Dedifferentiated amniotic fluid mesenchymal stem cell (primary cell): ENCODE data around the gene LPP.
A peak's percentile ranks its signal among the peaks of the same experiment; 100 is the strongest.

Source experiments
- DNase-seq: peaks from one replicate; pipeline ENCODE4 v3.0.0-alpha.2; 2016; ENCODE audit errors: extremely low spot score

Gene LPP

DNA sequence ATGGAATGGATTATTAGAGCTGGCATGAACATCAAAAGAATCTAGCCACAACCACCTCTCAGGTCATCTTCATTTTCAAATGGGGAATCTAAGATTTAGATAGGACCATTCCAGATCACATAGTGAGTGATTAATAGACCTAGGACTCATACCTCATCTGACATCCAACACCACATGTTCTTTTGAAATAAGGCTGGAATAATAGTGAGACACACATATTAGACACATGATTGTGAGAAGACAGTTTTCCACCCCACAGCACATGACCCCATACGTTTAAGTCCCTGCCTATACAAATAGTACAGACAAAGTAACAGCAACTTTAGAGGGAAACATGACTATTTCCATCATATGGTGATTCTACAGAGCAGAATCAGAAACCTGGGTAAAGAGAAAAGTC, 673.1 kb downstream of the LPP start:
- DNase-seq, result no peak

DNA sequence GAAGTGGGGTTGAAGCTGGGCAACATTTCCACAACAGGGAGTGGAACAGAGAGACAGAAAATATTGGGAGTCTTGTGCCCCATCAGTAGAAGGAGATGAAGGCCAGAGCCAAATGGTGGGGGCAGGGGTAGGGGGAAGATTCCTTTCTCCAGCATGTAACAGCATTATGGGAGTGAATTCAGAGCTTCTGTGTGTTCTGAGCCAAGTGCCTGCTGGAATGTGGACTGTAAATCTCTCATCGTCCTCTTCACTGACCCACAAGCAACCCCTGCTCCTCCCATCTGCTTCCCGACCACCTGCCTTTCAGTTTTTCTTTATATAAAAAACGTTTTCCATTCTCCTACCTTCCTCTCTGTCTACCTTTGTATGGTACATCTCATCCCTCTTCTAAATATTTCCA, 673.6 kb downstream of the LPP start:
- no peak for DNase-seq

DNA sequence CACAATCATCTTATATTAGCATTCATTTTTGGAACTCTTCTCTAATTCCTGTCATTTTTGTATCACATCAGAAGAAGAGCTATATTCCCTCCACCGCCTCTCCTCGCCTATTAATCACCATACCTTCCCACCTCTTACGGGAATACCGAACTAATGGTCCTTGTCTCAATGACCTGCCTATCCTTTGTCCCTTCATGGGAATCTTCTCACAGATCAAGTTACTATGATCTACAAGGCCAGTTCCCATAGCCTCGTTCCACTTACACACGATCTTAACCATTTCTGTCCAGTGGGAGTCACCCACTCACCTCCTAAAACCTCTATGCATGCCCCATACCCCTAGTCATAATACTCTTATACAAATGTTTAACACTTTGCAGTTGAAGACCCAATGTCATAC, 675.2 kb downstream of the LPP start:
- DNase-seq, result no peak

DNA sequence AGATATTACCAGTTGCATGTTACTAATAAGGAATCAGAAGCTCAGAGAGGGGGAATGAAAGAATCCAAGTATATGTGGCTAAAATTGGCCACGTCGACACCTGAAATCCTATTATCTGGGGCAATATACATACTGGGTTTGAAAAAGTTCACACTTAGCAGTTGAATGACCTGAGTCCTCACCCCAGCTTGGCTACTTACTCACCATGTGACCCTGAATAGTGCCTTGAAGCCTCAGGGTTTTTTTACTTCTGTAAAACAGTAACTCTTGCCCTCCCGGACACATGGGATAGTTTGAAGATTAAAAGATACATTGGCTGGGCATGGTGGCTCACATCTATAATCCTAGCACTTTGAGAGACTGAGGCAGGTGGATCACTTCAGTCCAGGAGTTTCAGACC, 675.6 kb downstream of the LPP start:
- no peak for DNase-seq

DNA sequence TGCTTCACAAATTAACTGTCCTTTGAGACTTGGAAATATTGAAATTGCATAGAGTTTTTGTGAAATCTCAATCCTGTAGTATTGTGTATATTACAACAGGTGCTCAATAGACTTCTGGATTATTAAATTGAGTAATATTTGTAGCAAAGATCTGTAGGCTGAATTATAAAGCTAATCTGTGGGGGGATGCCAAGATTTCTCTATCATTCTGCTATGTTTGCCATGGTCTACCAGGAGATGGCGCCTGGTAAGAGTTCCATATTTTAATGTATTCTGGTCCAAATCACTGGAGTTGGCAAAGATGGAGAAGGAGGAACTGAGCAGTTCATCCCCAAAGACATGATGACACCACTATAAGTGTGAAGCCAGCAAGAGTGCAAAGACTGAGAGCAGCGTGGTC, 676.9 kb downstream of the LPP start:
- DNase-seq, result no peak

DNA sequence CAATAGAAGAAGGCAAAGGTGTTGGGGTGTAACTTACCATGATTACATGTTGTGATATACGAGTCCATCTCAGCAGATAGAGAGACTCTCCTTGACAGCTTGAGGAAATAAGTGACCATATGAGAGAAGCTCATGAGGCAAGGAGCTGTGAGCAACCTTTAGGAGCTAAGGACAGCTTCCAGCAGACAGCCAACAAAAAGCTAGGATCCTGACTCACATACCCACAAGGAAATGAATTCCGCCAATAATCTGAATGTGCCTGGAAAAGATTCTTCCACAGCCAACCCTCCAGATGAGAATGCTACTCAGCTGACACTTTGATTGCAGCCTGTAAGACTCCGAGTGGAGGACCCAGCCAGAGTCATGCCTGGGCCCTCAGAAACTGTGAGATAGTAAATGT, 678.2 kb downstream of the LPP start:
- no peak for DNase-seq

DNA sequence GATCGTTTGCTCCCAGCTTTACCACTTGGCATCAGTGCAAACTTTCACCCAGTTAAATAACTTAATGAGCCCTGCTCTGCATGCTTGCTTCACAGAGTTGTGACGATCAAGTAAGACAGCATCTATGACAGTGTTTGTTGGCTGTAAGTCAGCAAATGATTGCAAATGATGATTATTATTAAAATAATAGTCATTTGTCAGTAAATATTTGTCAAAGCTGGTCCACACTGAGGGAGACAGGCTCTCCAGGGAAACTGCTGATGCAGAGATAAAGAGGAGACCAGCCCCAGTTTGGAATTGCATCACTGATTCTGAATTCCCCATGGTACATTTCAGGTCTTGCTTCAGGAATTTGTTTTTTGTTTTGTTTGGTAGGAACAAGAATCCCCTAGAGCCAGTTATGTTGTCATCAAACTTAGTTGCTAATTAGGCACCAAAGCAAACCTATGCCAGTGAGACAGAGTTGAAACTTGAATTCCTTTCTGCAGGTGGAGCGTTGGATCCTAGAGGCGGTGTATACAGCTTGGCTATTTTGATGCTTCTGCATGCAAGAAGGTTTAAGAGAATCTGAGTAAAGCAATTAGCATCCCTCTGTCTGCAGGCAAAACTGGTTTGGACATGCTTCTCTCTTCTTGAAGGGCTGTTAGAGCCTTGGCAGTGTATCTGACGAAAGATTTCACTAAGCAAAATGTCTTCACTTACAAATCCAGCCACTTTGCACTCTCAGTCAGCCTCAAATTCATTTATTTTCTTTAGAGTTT, 679.2 kb downstream of the LPP start:
- DNase-seq, result no peak

DNA sequence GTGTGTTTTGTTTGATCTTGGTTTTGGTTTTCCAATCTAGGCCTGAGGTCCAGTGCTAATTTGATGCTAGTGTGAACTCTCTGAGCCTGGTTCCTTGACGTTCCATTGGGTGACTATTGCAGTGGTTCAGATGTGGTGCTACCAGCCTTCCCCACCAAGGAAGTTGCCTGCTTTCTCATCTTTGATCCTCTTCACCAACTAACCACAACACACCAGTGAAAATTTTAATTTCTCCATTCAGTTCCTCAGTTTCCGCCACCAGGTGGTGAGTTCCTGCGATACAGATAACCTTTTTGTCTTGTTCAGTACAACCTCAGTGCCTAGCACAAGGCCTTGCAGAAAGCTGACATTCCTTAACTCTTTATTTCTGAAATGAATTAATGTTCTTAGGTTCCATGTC, 680.4 kb downstream of the LPP start:
- no peak for DNase-seq

DNA sequence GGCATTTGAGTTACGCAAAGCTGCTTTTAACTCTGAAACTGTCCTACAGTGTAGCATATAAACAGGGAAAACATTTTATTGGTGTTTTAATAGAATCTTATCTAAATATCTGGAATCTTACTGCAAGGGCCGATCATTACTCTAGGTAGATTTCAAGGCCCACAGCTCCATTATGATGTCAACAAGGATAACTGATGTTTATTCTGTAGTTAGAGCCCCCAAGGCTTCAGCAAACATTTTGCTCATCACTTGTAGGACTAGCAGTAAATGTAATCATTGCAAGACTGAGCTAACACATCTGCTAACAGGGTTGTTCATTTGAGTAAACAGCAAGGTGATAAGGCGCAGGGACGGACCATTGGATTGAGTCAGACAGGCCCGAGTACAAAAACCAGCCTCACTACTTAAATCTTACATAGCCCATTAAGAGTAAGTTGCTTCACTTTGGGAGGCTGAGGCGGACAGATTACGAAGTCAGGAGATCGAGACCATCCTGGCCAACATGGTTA, 685.3 kb downstream of the LPP start:
- DNase-seq, result no peak

DNA sequence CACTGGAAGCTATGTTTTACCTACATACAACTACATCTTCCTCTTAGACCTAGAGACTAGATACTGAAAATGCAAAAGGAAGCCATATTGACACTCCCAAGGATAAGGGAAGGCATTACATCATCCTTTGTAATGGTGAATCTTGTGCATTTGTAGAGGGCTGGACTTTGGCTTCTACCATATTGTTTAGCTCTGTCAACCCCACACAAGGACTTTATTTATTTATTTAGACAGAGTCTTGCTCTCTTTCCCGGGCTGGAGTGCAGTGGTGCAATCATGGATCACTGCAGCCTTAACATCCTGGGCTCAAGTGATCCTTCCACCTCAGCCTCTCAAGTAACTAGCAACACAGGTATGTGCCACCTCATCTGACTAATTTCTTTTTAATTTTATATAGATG, 686.3 kb downstream of the LPP start:
- DNase-seq, result no peak

DNA sequence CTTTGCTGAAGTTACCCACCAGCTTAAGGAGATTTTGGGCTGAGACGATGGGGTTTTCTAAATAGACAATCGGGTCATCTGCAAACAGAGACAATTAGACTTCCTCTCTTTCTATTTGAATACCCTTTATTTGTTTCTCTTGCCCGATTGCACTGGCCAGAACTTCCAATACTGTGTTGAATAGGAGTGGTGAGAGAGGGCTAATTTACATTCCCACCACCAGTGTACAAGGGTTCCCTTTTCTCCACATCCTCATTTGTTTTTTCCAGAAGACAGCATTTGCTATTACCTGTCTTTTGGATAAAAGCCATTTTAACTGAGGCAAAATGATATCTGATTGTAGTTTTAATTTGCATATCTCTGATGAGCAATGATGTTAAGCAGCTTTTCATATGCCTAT, 687.9 kb downstream of the LPP start:
- DNase-seq, result no peak

DNA sequence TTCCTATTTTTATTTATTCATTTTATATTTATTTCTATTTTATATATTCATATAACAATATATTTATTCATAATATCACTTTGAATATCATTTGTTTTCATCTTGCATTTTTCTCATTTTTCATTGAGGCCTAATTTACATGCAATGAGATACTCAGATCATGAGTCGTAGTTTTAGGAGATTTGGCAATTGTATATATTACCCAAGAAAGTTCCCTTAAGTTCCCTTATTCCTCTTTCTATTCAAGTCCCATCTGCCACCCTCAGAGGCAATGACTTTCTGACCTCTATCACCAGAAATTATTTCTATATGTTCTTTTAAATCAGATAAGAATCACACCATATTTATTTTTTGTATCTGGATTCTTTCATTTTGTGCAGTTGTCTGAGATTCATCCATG, 688.7 kb downstream of the LPP start:
- DNase-seq, result no peak

DNA sequence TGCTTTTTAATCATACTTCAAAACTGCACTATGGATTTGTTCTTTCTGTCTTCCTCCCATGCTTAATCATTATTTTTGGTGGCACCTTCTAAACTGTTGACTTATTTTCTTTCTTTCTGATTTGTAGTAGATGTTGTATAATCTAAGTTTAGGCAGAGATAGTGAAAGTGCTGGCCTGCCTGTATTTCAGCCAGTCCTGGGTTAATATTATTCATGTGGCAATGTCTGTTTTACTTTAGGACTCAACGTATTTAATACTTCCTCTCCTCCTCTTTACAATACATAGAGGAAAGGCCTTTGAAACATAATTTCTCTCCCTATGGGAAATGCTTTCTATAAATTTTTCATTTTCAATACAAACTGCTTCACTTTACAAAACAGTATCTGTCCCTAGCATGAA, 690.1 kb downstream of the LPP start:
- DNase-seq, result no peak

DNA sequence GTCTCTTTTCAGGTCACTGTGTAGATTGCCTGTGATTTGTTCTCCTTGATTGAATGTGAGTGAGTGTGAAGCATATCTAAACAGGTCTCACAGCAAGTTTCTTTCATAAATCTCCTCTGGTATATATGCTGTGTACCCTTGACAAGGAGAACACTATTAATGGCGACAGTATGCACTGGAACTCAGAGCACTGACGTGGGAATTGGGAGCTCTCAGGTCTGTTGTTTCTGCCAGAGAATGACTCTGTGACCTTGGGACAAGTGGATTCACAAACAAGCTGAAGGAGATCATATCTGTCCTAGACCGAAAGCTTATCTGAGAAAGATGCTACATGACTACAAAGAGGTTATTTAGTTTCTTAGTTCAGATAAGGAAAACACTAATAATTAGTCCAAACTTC, 691.6 kb downstream of the LPP start:
- no peak for DNase-seq

DNA sequence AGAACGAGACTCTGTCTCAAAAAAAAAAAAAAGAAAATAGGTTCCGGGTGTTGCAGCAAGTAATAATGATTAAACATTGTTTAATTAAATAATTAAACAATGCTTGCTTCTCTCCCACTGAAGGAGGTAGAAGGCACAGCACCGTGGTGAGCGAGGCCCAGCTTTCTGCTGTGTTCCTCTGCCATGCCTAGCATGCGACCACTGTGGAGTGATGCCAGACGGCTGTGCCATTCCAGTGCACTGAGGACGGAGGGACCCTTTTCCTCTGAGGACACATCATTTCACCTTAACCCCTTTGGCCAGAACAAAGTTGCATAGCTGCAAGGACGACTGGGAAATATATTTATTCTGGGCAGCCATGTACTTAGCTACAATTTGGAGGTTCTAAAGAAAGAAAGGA, 695.0 kb downstream of the LPP start:
- no peak for DNase-seq

DNA sequence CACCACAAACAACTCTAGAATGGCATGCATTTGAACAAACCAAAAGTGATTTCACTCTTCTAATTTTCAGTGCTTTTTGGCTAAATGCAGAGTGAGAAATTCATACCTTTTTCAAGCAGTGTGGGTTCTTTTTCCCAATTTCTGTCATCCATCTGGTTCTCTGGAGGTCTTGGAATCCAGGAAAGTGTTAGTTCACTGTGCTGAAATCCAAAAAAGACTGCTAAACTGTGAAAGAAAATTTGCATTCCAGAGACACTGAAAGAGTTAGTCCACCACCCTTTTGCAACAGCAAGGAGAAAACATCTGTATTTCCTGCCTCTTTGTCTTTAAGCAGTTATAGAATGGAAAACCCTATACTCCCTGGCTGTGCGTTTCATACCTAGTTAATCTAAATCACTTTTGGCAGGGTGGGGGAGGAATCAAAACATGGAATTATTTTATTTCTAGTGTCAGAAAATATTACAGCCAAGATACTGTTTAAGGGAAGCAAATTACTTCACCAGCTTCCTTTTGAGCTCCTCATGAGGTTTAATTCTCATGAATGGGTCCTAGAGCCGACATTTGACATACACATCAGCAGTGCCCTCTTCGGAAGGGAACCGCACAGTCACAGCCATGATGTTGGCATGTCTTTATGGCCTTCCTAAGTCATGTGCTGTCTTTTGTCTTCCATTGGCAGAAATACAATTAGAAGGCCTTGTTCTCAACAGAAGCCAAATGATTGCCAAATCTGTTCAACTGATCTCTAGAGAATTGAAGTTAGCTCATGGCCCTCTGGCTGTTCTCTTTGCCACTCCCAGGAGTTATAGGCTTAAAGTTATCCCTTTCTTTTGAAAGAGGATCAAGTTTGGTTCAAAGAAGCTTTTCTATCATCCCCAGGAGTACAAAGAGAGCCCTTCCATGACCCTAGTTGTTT, 700.2 kb downstream of the LPP start:
- DNase-seq, result peak; percentile 32

DNA sequence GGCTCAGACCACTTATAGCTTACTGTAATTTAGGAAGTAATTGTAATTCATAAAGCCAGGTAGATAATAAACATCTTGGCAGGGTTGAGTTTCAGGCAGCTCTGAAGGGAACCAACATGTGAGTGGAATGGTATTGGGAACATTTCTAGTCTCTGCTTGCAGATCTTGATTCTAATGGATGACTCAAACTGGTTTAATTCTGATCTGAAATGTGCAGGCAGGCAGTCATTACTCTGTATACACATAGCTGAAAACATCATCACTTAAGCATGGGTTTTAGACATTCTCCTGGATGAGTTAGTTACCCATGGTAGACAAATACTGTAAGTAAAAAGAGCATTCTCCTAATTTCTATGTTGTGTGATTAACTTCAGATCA, 700.8 kb downstream of the LPP start:
- DNase-seq, result no peak

DNA sequence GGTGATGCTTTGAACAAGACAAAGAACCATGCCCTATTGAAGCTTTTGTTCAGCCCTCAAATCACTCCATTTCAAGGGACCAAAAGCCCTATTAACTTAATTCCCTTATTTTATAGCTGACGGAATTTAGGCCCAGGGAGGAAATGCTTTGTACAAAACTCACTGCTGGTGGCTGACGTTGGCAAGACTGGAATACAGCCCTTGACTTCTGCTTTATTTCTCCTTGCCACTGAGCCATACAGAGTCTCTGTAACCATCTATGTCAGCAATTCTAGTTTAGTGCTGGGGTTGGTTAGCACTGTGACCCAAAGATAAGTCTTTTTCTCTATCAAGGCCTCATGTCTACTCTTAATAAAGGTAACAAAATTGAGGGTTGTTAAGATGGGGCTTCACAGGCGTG, 701.7 kb downstream of the LPP start:
- DNase-seq, result no peak

DNA sequence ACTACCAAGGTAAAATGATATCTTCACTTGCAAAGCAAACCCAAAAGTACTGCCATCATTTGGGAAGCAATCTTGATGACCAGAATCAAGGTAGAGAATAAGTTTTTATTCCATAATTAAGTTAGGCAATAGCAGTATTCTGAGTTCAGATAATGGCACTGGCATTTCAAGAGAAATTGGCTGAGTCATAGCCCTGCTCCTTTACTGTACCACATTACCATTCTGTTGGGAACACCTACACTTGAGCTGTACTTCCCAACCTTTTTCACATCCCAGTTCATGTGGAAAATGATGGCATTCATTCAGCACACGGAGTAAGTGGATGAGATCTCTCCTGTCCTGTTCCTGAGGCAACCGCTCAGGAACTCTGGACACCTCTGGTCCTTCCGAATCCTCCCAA, 706.2 kb downstream of the LPP start:
- no peak for DNase-seq

DNA sequence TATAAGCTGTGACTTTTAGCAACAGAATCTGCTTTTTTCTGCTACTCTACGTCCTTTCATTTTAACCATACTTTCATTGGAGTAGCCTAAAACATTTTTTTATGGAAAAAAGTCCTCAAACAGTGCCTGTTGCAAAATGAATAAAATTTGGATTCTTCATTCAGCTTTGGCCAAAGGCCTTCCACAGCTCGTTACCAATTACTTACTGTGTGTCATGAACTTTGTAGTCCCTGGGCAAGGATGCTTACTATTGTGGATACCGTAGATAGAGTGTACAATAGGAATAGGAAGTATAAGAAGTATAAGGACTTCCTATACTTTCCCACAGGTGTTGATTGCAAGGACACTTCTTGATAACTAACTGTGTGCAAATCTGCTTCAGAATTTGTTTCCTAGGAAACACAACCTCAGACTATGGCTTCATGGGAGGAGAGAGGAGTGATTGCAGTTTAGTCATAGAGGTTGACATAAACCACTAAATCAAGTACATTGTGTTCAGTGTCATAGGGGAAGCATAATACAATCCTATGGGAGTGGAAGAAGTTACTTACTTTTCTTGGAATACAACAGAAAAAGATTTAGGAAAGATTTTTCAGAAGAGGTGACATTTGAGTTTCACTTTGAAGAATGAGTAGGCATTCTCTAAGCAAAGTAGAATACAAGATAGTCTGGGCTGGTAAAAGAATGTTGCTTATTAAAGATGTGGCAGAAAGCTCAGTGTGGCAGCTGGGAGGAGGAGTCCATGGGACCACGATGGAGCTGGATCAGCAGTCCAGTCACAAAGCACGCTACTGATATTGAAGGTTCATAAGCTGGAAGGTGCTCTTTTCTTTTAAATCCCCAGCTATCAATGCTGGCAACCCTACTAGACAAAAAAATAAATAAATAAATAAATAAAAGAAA, 708.1 kb downstream of the LPP start:
- no peak for DNase-seq

DNA sequence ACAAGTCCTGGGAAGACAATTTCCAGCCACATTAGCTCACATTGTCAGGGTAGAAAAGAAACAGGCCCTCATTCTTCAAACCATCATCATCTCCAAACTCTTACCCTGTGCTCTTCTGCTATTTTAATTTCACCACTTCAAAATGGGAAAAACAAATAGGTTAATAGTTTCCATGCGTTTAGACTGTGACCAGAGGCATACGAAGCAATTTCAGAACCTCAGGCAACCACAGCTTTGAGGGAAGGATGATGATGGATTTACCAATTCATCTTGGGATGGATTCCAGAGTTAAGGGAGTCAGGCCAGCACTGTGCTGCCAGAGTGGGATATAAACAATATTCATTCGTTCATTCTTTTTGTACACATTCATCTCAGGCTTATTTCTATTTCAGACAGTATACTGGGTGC, 710.0 kb downstream of the LPP start:
- DNase-seq, result peak; percentile 84

DNA sequence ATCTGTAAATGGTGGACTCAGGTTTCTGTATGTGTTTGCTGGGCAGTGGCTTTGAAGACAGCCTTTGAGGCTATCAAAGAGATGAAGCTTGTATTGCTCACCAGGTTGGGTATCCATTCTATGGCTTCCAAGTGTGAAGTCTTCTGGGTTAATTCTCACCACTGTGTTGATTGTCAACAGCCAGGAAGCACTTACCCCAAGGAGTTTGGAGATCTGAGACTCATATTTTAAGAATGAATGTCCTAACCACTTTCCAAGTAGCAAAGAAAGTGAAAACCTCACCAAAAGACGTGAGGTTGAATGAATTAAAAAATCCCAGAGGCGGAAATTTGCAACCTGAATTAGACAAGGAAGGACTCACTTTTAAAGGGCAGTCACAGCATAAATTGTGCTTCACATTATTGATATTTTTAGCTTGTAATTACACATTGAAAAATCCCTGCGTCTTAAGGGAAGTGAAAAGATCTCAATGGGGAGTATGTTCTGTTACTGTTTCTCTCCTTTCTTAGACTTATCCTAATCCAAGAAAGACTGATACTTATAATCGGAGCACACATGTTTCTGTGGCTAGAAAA, 713.8 kb downstream of the LPP start:
- no peak for DNase-seq
